ENCODE data around the gene FOXF2.

FOXF2 gene

DNA sequence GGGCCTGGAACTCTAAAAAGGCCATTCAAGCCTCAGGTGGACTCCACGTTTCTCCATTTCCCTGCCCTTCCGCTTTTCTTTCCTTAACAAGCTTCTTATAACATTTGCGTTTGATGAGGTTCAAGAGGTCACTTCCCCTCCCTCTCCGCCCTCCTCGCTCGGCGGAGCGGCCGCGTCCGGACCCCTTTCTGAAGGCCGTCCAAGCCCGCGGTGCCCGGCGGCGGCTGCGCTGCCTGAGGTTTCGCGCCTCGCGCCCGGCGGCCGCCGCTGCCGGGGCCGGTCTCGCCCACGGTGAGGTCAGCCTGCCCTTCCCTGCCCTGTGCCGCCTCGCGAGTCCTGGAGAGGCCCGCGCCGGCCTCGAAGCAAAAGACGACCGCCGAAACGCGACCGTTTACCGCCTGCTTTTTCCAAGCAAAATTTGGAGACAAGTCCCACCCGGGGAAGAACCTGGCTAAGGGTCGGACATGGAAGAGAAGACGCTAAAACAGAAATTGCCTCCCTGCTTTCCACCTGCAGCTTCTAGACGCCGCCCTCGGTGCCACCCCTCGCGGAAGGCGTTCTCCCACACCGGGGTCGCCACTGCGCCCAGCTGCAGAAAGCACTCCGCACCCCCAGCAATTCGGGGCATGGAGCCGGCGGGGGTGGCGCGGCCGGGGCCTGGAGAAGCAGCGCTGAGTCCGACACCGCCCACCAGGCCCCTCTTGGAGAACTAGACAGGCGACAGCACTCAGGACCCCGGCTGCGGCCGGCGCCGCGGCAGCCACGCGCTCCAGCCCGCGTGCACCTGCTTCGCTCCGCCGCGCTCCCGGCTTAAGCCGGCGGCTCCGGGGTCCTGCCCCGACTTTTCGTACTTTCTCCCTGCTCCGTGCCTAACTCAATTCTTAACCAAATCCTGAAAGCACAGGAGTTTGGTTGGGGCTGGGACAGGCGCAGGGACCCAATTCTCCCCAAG is 11.0 kb upstream of the FOXF2 start:
- no peak for DNase-seq (ENCODE audit: low read depth in 2 of 2, low spot score in 1 of 2)

DNA sequence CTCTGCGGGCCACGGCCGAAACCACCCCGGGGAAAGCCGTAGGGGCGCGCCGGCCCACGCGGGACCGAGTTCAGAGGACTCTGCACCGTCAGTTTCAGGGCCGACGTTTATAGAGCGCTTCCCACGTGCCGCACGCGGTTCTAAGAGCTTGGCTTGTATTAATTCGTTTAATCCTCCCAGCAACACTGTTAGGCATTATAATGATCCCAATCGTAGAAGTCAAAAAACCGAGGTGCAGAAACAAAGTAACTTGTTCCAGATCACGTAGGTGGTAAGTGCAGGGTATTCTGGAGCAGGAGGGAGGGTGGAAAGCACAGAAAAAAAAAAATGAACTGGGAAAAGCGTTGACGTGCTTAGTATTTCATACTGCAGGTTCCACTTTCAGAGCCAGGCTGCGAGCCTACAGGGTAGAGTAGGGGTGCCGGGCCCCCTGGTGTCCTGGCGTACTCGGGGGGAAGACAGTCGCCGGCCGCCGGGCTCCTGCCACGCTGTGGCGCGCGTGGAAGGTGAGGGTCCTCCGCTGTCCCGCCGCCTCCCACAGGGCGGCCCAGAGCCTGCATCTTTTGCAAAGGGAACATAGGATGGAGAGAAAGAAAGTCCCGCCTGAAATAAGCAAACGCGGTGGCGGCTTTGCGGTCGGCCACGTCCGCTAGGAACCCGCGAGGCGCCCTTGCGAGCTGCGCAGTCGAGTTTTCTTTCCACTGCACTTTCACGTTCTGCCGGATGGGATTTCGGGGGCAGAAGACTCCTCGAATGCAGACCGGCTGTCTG is 10.2 kb upstream of the FOXF2 start:
- DNase-seq (ENCODE audit: low read depth in 2 of 2, low spot score in 1 of 2): no peak

DNA sequence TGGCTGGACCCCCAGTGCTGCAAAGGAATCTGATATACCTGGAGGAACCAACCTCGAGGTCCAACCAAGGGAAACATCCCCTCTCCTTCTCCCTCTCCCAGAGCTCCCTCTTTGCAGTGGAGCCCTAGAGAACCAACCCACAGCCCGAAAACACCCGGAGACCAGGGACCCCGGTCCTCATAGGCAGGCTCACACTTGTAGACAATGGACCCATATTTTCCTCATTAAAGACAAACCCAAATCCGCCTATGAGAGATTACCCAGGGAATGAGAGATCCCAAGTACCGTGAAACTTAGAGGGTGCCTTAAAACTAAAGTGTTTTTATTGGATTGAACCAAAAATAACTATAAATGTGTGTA is 9.6 kb upstream of the FOXF2 start:
- no peak for DNase-seq (ENCODE audit: low read depth in 2 of 2, low spot score in 1 of 2)

DNA sequence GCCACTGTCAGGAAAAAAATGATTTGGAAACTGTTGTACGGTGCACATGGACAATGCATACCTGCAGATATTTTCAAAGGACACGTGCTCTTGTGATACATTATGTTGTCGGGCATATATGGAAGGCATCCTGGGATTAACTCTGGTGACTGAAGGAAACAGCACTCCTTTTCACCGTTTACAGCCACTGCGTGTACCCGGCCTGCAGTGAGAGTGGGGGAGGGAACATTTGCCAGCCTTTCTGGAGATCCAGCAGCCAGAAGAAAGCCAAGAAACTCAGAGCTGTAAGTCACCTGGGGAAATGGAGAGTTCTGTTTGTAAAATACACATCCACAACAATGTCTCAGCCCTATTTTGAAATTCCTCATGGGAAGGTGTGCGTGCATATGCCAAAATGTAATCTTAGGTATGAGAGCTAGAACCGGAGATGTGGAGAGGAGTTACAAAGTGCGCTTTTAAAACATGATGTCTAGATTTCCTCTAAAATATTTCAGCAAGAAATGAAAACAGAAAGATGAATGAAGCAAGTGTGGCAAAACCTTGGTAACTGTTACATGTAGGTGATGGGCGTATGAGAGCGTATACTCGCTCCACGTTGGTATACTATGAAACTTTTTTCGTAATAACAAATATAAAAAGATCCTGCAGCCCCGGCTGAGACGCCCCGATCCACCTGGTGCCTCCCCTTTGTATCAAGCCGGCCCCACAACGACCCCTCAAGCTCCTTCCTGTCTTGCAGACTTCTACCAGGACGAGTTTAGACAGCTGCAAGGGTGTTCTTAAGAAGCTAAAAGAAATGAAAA is 8.6 kb upstream of the FOXF2 start:
- no peak for DNase-seq (ENCODE audit: low read depth in 2 of 2, low spot score in 1 of 2)

DNA sequence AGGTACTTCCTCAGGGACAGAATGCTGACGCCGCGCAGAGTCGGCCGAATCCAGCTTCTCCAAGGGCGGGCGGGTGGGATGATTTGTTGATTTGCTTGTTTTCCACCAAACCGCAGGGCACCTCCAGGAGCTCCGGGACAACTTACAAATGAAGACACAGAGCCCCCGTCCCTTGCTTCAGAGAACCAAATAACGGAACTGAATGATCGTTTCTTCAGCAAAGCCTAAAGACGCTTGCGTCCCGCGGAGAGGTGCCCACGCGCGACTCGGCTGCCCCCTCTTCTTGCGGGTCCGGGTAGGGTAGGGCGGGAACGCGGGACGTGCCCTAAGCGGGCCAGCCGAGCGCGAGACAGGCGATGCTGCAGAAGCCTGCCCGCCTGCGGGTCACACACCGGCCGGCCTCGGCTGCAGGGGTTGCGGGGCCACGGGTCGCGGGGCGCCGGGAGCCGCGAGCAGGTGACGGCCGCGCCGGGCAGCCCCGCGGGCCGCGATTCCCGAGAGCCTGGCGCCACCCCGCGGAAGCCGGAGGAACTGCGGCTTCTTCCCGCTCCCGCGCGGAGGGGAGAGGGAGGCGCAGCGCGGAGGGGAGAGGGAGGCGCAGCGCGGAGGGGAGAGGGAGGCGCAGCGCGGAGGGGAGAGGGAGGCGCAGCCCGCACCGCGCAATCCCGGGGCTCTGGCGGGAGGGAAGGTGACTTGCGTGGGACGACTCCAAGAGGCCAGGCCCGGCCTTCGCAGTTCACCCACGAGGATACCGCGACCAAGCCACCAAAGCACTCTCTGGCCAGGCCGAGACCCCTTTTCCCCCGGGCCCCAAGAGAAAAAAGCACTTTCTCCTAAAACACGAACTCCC is 7.7 kb upstream of the FOXF2 start:
- no peak for DNase-seq (ENCODE audit: low read depth in 2 of 2, low spot score in 1 of 2)

DNA sequence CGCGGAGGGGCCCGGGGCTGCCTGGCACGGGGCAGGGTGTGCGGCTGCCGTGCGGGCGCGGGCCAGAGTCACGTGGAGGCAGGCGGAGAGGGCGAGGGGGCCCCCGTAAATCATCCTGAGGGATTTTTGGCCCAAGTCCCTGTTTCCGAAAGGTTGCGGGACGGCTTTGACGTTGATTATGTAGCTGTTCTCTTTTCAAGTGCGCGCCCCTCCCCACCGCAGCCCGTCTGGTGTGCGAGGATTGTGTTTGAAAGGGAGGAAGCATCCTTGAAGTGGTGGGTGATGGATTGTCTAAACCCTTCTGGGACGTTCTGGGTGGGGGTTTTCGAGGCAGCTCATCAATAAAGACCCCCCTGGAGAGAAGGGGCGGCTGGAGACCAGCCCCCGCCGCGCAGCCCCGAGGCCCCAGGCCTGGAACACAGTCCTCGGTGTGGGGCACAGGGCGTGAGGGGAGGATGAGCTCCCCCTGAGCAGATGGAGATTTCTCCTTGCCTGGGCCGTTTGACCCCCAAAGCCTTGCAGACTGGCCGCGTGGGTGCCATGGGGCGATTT is 7.0 kb upstream of the FOXF2 start:
- no peak for DNase-seq (ENCODE audit: low read depth in 2 of 2, low spot score in 1 of 2)

DNA sequence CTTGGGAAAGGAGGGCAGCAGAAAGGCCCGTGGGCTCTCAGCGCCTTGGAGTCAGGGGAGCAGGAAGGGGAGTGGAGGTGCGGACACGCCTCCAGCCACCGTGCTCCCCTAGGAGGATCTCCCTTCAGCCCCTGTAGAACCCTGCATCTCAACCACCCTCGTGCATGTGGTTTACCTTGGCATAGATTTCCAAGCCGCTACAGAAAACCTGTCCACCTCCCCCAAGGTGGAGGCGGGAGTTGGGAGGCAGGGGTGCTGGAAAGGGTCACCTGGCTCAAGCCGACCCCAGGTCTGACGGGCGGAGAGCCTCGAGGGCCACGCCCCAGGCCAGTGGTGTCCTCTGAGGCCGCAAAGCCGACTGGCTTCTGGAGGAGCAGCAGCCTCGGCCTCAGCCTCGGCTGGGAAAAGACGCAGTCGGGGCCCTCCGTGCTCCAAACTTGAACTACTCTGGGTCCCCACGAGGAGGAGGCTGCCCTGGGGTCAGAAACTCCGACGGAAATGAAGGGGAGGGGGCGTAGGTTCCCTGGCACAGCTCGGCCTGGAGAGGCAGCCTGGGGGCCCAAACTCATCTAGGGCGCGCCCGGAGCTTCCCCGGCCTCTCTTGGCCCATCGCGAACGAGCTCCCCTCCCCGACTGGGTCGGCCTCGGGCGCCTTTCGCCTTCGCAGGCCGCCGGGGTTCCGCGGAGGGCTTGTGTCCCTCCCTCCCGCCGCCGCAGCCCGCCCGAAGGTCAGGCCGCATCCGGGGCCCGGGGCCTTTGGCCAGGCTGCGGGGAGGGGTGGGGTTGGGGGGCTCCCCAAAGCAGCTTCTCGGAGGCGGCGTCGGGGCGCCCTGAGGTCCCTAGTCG is 6.3 kb upstream of the FOXF2 start:
- no peak for DNase-seq (ENCODE audit: low read depth in 2 of 2, low spot score in 1 of 2)

DNA sequence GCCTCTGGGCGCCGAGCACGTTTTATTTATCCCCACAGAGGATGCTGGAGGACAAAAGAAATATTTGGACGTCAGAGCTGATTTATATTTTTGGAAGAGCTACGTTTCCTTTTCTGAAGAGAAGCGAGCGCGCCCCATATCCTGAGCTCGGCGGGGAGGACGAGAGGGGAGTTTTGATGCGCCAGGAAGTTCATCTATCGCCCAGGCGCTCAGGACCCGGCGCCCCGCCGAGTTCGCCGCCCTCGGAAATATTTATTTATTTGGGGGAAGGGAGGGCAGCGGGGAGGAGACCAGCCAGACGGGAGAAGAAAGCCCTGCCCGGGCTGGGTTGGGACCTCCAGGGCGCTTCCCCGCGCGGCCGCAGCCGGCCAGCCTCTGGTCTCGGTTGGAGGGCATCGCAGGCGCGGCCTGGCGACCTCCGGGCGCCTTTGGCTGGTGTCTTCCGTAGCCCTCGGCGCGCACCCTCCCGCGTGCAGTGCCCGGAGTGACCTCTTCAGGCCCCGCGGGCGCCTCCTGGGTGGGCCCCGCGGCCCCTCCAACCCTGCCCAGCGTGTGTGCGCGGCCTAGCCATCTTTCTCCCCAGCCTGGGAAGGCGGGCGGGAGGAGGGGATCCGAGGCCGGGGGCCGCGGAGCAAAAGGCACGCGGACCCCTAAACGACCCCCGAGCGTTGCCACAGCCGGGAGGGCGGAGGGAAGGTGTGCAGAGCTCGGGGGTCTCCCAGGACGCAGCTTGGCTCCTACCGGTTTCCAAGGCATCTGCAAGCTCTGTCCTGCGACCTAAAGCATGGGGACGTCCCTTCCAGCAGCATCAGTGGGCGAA is 5.4 kb upstream of the FOXF2 start:
- no peak for DNase-seq (ENCODE audit: low read depth in 2 of 2, low spot score in 1 of 2)

DNA sequence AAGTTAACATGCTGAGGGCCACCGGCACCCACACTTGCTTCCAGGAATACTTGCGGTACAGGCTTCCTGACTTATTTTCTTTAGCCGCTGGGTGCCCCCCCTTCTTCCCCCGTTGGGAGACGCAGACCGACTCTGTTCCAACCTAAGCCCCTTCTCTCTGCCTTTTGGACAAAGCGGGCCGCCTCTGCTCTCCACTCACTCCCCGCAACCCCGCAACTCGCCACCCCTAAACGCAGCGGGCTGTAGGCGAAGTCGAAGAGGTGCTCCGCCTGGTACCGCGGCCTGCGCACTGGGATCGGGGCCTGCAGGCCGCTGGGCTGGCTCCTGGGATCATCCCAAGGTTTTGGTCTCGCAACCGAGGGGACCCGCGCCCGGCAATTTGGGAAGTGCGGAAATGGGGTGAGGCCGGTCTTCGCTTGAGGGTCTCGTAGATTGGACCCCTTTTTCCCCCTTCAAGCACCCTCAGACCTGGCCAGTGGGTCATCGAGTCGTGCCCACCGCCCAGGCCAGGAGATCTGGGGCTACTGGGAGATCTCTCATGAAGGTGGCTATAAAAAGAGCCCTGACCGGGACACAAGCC is 4.7 kb upstream of the FOXF2 start:
- no peak for DNase-seq (ENCODE audit: low read depth in 2 of 2, low spot score in 1 of 2)

DNA sequence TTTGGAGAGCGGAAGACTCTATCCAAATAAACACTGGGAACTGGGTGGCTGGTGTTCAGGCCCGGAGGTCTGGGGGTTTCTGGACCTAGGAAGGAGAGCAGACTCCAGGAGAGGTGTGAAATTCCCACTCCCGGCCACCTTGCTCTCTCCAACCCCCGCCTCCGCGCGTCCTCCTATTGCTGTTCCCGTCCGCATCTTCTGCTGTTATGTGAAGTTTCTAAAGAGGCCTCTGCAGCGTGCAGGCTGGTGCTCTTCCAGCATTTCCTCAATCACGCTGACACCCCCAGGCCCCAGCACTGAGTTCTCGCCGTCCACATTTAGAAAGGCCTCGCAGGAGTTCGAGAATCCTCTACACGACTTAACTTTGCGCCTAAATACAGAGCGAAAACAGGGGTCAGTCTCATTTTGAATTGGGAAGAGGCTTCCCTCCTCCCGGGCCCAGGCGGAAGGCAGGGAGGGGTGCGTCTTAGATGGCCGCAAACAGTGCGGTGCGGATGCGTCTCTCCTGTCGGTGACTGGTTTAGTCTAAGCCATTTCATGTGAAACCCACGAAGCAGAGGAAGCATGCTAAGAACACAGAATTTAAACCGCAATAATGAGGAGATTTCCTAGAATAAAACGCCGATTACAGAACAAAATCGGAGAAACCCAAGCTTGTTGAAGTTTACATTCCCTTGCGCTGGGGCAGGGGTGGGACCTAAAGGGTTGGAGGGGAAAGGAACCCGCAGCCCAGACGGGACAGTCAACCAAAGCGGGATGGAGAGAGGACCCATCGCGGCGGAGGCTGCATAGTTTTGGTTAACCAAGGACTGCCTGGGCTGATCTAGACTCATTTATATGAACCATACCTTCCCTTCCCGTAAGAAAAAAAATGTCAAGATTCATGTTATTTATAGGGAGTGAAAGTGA is 4.0 kb upstream of the FOXF2 start:
- DNase-seq (ENCODE audit: low read depth in 2 of 2, low spot score in 1 of 2): no peak

DNA sequence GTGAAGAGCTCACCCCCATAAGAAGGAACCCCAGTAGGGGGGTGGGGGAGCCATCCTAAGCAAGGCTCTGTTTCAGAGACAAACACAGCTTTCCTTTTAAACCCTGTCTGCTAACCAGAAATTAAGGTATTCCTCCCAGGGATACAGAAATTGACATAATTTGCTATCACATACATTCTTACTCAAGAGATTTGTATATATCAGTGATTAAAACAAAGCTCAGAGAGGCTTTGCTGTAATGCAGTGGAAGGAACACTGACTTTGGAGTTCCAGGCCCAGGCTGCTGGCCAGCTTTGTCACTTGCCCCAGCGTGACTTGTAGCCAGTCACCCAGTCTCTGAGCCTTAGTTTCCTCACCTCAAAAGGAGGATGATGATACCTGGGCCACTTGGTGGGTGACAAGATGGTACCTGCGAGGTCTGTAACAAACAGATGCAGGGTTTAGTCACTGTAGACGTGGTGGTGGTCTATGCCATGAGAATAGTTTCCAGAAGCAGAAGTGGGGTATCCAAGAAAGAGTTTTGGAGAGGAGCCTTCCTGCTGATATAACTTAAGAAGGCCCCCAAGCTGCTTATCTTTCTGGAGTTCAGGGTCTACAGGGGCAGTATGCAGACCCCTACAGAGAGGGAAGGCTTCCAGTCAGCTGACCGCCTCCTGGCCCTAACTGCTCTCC is 3.2 kb upstream of the FOXF2 start:
- no peak for DNase-seq (ENCODE audit: low read depth in 2 of 2, low spot score in 1 of 2)

DNA sequence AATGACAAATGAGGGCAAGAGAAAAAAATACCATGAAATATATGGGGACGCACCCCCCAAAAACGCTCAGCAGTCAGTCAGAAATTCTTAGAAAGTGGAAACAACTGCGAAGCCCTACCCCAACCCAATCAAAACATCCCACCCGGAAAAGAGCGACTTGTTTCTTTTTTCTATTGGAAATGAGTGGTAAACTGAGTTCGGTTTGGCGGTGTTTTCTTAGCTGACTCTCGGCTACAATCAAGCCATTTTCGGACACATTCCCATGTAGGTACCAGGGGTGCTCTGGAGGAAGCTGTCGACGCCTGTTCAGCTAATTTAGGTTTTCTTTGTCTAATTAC is 1.9 kb upstream of the FOXF2 start:
- DNase-seq (ENCODE audit: low read depth in 2 of 2, low spot score in 1 of 2): no peak

DNA sequence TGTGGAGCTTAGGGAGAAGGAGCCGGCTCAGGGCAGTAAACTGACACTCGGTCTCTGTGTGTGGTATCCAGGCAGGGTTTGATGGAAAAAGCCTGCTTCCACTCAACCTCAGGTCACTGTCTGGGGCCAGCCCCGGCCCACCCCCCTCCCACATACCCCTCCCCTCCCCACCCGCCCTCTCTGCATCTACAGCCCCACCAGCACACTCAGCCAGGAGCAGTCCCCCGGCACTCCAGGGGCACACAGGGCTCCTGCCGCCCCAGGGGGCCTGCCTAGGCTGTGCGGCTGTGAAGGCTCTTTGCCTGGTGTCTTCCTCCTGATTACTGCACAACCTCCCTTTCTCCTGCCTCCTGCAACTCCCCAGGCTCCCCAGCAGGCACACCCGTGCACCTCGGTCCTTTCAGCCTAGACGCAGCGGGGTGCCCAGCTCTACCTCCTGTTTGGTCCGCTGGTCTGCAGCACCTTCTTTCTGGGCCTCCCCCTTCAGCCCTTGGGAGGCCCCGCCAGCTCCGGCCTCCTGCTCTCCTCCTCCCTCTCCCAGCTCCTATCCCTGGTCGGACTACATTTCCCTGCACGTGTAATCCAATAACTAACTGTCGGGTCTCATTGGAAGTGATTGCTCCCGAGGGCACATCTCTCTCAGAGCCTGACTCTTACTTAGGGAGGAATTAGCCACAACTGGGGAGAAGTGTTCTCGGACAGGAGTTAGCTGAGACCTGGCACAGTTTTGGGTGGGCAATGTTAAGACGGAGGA is 1.3 kb upstream of the FOXF2 start:
- DNase-seq (ENCODE audit: low read depth in 2 of 2, low spot score in 1 of 2): no peak

DNA sequence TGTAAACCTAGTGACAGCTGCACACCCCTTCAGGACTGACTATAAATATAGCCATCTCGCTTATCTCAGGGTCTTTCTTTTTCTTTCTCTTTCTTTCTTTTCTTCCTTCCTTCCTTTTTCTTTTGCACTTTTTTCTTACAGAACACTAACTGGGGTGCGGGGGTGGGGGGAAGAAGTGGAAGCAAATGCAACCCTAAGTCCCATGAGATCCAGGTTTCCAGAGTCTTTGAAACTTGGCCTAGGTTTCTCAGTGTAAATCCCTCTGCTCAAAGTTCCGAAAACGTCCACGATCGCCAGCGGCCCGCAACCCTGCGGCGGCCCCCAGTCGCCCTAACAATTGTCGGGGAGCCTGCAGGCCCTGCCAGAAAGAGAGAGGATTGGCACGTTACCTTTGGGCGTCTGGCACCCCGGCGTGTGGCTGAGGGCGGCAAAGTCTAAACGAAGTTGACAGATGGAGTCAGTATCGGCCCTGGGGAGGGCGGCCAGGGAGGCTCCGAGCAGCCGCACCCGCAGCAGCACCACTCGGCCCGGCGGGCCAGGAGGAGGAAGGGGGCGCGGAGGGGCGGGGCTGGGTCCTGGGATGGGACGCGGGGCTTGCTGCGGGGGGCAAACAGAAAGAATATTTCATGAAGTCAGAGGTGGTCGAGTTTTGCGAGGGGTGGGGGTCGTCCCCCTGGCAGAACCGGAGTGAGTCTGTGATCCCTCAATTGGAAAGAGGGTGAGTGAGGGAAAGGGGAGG is 577 bp upstream of the FOXF2 start:
- DNase-seq (ENCODE audit: low read depth in 2 of 2, low spot score in 1 of 2): no peak

DNA sequence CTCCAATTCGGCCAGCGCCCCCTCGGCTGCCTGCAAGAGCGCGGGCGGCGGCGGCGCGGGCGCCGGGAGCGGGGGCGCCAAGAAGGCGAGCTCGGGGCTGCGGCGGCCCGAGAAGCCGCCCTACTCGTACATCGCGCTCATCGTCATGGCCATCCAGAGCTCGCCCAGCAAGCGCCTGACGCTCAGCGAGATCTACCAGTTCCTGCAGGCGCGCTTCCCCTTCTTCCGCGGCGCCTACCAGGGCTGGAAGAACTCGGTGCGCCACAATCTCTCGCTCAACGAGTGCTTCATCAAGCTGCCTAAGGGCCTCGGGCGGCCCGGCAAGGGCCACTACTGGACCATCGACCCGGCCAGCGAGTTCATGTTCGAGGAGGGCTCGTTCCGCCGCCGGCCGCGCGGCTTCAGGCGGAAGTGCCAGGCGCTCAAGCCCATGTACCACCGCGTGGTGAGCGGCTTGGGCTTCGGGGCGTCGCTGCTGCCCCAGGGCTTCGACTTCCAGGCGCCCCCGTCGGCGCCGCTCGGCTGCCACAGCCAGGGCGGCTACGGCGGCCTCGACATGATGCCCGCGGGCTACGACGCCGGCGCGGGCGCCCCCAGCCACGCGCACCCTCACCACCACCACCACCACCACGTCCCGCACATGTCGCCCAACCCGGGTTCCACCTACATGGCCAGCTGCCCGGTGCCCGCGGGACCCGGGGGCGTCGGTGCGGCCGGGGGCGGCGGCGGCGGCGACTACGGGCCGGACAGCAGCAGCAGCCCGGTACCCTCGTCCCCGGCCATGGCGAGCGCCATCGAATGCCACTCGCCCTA is 963 bp downstream of the FOXF2 start:
- DNase-seq (ENCODE audit: low read depth in 2 of 2, low spot score in 1 of 2): no peak
